RWPE2 (cell line): Measurements from ENCODE around the gene TM7SF3.

Experiments
- ATAC-seq: fragments of 200-7000 bp; cut with Tn5 transposase; 3 replicates; pipeline ENCODE4 v1.9.1; 2021; ENCODE audit warnings: low read depth
- DNase-seq: peaks from one replicate; pipeline ENCODE4 v3.0.0-alpha.2; 2020; ENCODE audit warnings: low spot score
- H3K27ac ChIP-seq: fragments of 450-650 bp; 2 replicates; pipeline ENCODE4 v1.5.1; 2017; ENCODE audit warnings: mild to moderate bottlenecking; ENCODE audit not compliant: poor library complexity, severe bottlenecking
- H3K27me3 ChIP-seq: fragments of 250-450 bp; sonication (Bioruptor Pico); 2 replicates; pipeline ENCODE4 v1.5.1; 2021; ENCODE audit warnings: mild to moderate bottlenecking, moderate library complexity; ENCODE audit not compliant: insufficient read depth, poor library complexity, severe bottlenecking
- H3K36me3 ChIP-seq: fragments of 250-450 bp; sonication (Bioruptor Pico); 2 replicates; pipeline ENCODE4 v1.5.1; 2020; ENCODE audit warnings: low read depth, mild to moderate bottlenecking, moderate library complexity
- H3K4me1 ChIP-seq: fragments of 250-450 bp; sonication (Bioruptor Pico); 2 replicates; pipeline ENCODE4 v1.5.1; 2021; ENCODE audit warnings: mild to moderate bottlenecking, moderate library complexity; ENCODE audit not compliant: insufficient read depth, poor library complexity, severe bottlenecking
- H3K4me3 ChIP-seq: fragments of 250-450 bp; sonication (Bioruptor Pico); 2 replicates; pipeline ENCODE4 v1.5.1; 2021; ENCODE audit warnings: mild to moderate bottlenecking, moderate library complexity; ENCODE audit not compliant: severe bottlenecking
- H3K9me3 ChIP-seq: fragments of 250-450 bp; sonication (Bioruptor Pico); 2 replicates; pipeline ENCODE4 v1.5.1; 2021; ENCODE audit warnings: mild to moderate bottlenecking, moderate library complexity; ENCODE audit not compliant: severe bottlenecking
- CTCF ChIP-seq: fragments of 450-650 bp; IDR thresholded peaks from one replicate; pipeline ENCODE4 v1.5.1; 2017; ENCODE audit warnings: mild to moderate bottlenecking, moderate library complexity; ENCODE audit not compliant: poor library complexity, severe bottlenecking

The TM7SF3 gene

GRCh38 chr12:26928661-26929060 is 85.5 kb downstream of the TM7SF3 start:
- no peak overlapping the region for H3K4me3 ChIP-seq
- ATAC-seq (no peak), DNase-seq (no peak)
- H3K9me3 ChIP-seq = no peaks in the 10 kb centered on the region
- no peaks in the 10 kb centered on the region for H3K4me1 ChIP-seq
- no peak overlapping the region for H3K27ac ChIP-seq
- no peaks in the 10 kb centered on the region for H3K27me3 ChIP-seq
- peaks cover 43% of the 10 kb centered on the region for H3K36me3 ChIP-seq
- TF ChIP-seq CTCF = no peak
